H1 (cell line): ENCODE measurements around the gene SRRT.

Experiments
- CTCF ChIP-seq, 3 experiments: IDR thresholded peaks; 1 replicate in 2 of 3; 2 replicates in 1 of 3; pipeline versions ENCODE4 v1.5.1 to v1.6.1; 2011; ENCODE audit warnings: low read length in 3 of 3, mild to moderate bottlenecking in 3 of 3, inconsistent platforms in 2 of 3, low read depth in 1 of 3, moderate library complexity in 1 of 3; ENCODE audit not compliant: insufficient read depth in 1 of 3; ENCODE audit errors: control extremely low read depth in 1 of 3
- EP300 ChIP-seq, 2 experiments: IDR thresholded peaks; 1 replicate in 1 of 2; 2 replicates in 1 of 2; pipeline ENCODE4 v1.6.1; 2011 to 2012; ENCODE audit warnings: low read depth in 2 of 2, low read length in 2 of 2, mild to moderate bottlenecking in 2 of 2, borderline replicate concordance in 1 of 2, inconsistent platforms in 1 of 2, moderate library complexity in 1 of 2
- EZH2 ChIP-seq: fragments of 200-600 bp; sonication (generic); IDR thresholded peaks from 2 replicates; pipeline ENCODE4 v1.7.1; 2012; ENCODE audit warnings: low read depth, mild to moderate bottlenecking, moderate library complexity, low read length, inconsistent platforms; ENCODE audit not compliant: severe bottlenecking
- POLR2A ChIP-seq, 2 experiments: IDR thresholded peaks; 1 replicate in 1 of 2; 2 replicates in 1 of 2; pipeline ENCODE4 v1.6.1; 2011; ENCODE audit warnings: low read depth in 2 of 2, low read length in 2 of 2, mild to moderate bottlenecking in 2 of 2; ENCODE audit errors: control extremely low read depth in 1 of 2

DNA sequence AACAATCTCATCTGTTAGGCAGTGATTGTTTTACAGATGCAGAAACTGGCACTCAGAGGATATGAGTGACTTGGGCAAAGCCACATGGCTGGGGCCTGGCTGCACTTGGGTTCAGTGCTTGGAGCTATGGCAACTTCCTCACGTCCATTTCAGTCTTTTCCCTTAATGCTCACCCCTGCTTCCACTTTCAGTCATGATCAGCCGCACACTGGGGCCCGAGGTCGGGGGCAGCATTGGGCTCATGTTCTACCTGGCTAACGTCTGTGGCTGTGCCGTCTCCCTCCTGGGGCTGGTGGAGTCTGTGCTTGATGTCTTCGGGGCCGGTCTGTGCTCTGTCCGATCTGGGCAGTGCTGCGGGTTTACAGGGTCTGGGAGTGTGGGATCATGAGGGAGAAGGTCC lies 19.4 kb upstream of the SRRT start:
- TF ChIP-seq EP300 (IDR thresholded peaks at IDR 0.05; ENCODE audit: borderline replicate concordance in 1 of 2, low read depth in 2 of 2, low read length in 2 of 2) (no peak), POLR2A (IDR thresholded peaks at IDR 0.05; ENCODE audit: control extremely low read depth in 1 of 2, low read depth in 2 of 2, low read length in 2 of 2) (no peak), CTCF (IDR thresholded peaks at IDR 0.05; ENCODE audit: control extremely low read depth in 1 of 3, insufficient read depth in 1 of 3, low read depth in 1 of 3, low read length in 3 of 3) (no peak), EZH2 (no peak)
